Measurements from ENCODE around the gene NEDD4L.

The NEDD4L gene

DNA sequence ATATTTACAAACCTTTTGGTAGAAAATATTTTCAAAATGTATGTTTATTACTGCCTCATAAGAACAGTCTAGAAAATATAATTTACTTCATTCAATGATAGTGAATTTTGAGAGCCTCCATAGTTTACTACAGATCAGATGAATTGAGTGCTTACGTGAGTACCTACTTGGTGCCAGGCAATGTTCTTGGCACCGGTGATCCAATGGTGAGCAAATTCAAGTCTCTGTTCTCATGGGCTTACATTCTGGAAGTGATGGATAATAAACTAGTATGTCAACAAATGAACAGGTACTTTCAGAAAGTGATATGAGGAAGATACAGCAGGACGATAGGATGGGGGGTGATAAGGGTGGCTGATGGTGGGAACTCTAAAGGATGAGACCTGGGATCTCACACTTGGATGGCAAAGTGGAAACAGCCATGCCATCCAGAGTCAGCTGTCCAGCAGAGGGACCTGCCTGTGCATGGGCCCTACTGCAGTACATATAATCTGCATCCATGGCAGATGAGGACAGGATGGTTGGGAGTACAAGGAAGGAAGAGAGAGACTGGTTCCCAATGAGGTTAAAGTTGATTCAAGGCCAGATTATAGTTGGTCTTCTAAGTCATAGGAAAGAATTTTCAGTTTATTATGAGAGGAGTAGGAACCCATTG is 277.0 kb downstream of the NEDD4L start:
- no peak for DNase-seq (ENCODE audit: low spot score)

DNA sequence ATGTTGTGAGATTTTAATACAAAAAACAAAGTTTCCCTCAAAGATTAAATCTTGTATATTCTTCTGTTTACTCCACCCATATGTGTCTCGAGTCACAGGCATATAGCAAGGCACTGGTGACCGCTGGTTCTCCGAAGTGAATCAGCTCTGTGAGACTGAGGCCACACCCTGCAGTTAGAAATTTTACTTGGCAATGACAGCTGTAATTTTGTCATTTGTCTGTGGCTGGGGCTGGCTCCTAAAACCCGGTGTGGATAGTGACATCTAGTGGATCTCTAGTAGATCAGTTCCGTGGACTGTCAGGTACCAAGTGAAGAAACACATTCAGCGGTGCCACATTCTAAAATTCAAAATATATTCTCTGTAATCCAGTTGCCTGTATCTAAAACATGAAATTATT is 278.0 kb downstream of the NEDD4L start:
- peak; percentile 91 for DNase-seq (ENCODE audit: low spot score)

DNA sequence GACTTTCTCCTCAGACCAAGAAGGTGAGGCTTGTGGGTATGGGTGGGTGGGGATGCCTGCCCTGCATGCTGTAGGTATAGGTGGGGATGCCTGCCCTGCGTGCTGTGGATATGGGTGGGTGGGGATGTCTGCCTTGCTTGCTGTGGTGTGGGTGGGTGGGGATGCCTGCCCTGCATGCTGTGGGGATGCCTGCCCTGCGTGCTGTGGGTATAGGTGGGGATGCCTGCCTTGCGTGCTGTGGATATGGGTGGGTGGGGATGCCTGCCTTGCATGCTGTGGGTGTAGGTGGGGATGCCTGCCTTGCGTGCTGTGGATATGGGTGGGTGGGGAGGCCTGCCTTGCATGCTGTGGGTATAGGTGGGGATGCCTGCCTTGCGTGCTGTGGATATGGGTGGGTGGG is 278.4 kb downstream of the NEDD4L start:
- DNase-seq (ENCODE audit: low spot score): no peak

DNA sequence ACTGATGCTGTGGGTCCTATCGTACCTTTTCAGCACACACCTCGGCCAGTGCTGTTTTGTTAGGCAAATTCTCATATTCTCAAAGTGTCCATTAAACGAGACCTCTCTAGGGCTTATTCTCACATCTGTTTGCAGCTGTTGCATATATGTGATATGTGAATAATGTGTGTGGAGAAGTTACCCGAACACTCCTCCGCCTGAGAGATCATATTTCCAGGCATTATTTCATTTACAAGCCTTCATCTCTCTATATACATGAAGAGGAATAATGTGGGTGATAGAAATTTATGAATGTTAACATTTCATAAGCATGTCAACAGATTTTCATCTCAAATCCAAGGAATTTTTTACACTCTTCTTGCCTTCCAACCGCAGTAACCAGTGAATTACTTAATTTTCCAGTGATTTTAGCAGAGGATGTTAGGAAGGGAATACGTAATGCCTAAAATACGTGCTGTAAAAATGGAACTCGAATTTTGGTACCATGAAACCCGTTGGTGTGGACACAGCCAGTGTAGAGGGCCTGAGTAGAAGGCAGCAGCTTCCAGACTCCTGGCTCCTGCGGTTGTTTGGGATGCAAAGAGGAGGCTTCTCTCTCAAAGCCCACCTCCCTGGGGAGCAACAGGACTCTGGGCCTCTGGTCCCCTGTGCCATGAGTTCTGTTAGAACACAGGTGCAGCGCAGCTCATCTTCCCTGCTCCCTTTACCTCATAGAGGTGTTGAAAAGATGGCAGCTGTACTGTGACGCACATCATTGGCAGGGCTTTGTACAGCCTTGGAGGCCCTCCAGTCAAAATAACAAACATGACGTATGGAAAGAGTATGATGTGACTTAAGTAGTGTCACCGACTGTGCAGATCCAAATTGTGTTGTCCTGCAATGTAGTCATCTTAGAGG is 280.1 kb downstream of the NEDD4L start:
- DNase-seq (ENCODE audit: low spot score): no peak

- no peak for DNase-seq (ENCODE audit: low spot score)
Observed at GRCh38 chr18:58324824-58325480, 280.9 kb downstream of the NEDD4L start.

DNA sequence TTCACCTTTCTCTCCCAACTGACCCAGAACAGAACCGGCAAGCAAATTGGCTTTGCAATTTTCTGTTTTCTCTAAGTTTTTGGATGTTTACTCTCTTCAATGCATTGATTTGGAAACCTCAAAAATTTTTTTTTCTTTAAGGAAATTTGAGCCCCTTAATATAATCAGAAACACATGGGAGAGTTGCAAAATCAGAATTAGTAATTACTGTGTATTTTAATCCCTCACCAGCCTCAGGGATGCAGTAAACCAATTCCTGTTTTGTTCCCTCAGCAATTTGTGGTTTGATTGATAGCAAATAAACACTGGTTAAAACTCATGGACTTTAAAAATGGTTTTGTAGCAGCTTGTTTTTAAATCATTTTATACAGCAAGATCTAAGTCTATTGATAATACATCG is 281.5 kb downstream of the NEDD4L start:
- peak; percentile 39 for DNase-seq (ENCODE audit: low spot score)

DNA sequence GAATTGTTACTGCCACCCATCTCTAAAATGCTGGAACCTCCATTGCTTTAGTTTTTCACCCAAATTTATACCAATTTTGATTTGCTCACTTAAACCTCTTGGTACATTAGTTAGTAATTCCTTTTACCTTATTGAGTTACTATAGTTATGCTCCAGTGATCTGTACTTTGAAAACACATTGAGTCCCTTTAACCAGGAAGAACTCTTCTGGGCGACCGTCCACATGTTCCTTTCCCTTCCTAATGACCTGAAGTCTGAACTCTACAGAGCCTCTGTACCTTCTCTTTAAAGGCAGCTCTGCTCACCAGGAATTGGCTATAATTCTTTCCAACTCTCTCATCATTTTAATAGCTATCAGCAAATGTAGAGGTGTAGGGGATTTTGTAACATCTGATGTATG is 290.0 kb downstream of the NEDD4L start:
- DNase-seq (ENCODE audit: low spot score): no peak

GRCh38 chr18:58335223-58335622 is 291.2 kb downstream of the NEDD4L start:
- no peak for DNase-seq (ENCODE audit: low spot score)

DNA sequence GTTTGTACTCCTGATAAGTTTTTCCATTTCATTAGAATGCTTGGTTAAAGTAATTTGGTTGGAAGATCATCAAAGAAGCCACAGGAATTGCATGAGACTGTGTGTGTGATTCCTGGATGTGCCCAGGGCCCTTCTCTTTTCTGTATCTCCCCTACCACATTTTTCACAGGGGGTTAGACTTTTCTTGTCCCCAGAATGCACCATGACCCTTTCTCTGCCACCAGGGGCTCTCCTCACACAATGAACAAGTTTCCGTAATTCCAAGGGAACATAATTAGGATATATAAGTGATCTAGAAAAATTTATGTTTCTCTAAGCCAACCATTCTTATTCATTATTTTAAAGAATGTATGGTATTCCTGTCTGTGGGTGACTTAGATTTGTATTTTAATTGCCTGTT is 291.8 kb downstream of the NEDD4L start:
- DNase-seq (ENCODE audit: low spot score): no peak

DNA sequence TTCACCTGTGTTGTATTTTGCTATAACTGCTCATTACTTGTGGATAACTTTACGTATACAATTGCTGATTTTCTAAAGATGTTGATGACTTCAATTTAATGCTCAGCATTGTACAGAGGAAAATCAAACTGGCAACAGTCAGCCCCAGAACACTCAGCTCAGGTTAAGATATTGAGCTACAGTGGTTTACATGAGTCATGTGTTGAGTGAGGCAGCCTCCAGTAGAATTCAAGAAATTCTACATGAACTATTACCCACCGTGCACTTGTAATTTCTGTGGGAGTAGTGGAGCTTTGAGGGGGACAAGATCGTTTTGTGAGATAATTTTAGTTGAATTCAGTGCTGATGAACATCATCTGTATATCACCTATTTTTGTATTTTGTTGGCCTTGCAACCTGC is 292.6 kb downstream of the NEDD4L start:
- no peak for DNase-seq (ENCODE audit: low spot score)

DNA sequence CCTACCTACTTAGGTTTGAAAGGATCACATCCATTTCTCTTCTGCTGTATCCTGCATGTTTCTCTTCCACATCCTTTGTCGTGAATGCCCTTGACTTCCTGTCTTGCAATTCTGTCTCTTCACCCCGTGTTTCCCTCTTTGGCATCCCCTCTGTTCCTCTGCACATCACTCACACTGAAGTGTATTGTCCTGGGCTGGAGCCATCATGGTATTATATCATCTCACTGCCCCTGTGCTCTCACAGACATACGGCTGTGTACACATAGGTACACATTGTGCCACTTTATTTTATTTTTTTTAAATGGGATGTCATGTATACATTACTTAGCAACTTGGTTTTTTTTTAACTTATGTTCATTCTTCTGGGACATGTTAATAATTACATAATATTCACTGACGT is 293.3 kb downstream of the NEDD4L start:
- DNase-seq (ENCODE audit: low spot score): no peak

DNA sequence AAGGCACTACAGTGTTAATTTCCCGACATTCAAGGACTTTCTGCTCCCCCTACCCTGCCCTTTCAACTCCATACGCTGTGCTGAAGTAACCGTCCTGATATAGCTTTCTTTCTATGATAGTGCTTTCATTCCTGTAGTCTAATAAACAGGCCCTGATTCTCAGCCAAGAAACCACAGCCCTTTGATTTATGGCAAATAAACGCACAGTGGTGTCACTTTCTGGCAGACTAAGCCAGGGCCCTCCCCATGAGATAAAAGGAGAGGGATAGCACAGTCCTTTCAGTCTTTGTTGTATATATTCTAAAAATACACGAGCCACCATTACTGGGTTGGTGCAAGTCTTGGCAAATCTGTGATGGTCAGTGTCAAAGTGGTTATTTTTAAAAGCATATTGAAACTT is 293.7 kb downstream of the NEDD4L start:
- no peak for DNase-seq (ENCODE audit: low spot score)

DNA sequence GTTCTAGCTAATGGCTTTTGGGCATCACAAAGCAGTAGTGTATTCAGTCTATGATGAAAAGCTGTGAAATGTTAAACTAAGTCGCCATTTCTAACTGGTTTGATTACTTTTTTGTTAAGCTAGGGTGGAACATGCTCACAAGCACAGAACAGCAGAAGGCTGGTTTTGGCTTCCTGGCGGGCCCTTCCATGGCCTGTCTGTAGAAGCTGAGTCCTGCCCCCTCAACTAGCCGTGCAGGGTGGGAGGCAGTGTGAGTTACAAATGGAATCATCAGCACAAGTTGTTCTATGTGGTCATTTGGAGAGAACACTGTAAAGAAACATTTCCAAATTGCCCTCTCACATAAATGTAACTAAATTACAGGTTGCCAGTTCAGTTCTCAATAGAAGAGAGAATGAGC is 294.1 kb downstream of the NEDD4L start:
- DNase-seq (ENCODE audit: low spot score): no peak

DNA sequence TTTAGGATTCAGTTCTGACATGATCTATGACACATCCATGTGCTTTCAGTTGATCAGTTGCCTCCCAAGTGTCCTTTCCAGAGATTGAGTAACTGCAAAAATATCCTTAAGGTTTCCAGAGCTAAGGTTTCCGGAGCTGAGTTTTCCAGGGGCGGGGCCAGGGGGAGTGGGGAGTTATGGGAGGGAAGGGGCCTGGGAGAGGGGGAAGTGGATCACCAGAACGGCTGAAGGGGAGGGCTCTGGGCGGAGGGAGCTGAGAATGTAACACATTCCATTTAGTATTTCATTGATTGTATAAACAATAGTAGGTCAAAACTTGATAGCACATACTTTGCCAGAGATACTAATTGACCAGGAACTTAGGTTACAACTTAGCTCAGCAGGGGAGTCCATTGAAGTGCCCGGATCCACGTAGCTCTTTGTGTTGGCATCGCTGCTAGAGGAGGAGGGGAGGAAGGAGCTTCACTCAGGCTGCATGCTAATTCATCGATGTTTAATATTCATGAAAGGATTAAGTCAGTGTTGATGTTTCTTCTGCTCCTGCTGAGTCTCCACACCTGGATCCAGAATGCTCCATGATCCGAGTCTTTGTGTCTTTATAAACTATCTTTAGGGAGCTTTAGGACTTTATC is 295.1 kb downstream of the NEDD4L start:
- DNase-seq (ENCODE audit: low spot score): peak; percentile 13

GRCh38 chr18:58339890-58340289 is 295.9 kb downstream of the NEDD4L start:
- no peak for DNase-seq (ENCODE audit: low spot score)

DNA sequence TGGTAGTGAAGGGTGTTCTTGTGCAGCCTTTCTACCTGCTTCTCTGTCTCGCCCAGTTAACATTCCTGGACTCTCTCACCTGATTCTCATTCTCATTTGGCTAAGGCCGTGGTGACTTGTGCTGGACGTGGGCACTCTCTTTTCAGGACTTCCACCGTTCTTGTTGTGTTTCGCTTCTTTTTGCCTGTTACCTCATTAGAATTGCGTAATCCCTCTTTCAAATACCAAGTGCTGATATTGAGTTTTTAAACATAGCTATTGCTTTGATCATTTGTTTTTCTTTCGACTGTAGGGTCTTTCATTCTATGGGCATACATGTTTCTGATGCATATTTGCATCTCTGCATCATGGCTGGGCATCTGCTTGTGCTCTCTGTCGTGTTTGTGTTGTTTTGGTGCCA is 297.9 kb downstream of the NEDD4L start:
- no peak for DNase-seq (ENCODE audit: low spot score)

DNA sequence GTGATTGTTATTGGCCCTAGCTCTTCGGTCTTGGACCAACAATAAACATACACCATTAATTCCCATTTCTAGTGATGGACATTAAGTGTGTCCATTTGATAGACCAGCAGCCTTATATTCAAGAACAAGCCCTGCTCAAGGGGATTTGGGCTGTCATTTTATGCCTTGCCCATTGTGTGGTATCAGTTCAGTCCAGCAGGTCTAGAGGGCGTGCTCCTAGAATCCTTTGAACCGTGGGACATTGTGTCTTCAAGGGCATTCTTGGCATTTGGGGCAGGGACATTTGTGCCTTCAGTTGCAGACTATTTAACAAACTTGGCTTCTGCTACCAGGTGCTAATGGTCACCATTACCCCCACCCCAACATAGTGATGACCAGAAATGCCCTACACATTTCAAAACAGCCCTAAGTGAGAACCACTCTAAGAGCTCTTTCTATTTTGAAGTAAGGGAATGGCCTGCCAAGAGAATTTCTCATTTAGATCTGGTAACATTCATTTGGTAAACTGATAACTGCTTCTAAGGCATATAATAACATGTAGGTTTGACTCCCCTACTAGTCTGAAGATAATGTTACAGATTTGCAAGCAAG is 300.1 kb downstream of the NEDD4L start:
- DNase-seq (ENCODE audit: low spot score): no peak

- no peak for DNase-seq (ENCODE audit: low spot score)
Observed at GRCh38 chr18:58344861-58345463, 300.9 kb downstream of the NEDD4L start.

DNA sequence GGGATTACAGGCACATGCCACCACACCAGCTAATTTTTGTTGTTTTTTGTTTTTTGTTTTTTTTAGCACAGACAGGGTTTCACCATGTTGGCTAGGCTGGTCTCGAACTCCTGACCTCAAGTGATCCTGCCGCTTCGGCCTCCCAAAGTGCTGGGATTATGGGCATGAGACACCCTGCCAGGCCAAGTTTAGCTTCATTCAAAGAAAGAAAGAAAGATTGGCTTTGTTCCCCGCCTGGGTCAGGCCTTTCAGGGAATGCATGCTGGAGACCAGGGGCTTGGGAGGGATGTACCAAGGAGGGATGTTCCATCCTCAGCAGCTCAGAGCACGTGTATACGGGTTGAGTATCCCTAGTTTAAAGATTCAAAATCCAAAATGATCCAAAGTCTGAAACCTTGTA is 301.8 kb downstream of the NEDD4L start:
- no peak for DNase-seq (ENCODE audit: low spot score)

DNA sequence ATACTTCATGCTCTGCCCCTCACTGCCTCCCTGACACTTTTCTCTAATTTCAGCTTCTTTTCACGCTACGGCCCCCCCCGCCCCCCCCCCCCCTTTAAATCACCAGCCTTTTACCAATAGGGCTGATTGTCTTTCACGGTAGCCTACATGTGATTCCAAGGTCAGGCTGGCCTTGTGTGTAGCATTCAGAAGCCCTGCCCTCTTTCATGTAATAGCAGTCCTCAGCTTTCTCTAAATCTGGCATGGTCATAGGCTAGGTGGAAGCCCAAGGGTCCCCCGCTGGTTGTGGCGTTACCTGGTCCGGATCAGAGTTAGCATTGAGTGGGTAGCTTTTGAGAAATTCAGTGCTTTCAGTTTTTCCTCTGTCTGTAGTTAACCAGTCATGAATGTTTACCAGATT is 303.1 kb downstream of the NEDD4L start:
- no peak for DNase-seq (ENCODE audit: low spot score)

DNA sequence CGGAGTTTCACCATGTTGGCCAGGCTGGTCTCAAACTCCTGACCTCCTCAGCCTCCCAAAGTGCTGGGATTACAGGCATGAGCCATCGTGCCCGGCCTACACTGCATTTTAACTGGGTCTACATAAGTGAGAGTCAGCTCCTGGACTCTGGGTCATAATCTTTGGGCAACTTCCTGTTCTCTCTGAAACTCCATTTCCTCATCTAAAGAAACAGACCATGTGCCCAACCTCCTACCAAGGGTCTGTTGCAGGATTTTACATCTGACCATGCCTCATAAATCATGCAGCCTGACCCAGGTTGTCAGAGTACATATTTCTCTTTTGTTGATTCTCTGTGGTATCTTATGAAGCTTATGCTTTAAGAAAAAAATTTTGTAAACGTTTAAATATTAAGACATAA is 304.5 kb downstream of the NEDD4L start:
- no peak for DNase-seq (ENCODE audit: low spot score)

GRCh38 chr18:58348951-58349350 is 304.9 kb downstream of the NEDD4L start:
- DNase-seq (ENCODE audit: low spot score): no peak

Data from AG20443 (cell line).